Measurements from ENCODE around the gene RTP3. TPM values are rescaled to one million over a fixed set of nuclear protein-coding genes. Genes with fewer than 3 reads are reported as not detected.

RTP3 gene
- total and polyA plus RNA-seq, 2 experiments from 2014 or later, result 0.16 TPM; not detected in 1

DNA sequence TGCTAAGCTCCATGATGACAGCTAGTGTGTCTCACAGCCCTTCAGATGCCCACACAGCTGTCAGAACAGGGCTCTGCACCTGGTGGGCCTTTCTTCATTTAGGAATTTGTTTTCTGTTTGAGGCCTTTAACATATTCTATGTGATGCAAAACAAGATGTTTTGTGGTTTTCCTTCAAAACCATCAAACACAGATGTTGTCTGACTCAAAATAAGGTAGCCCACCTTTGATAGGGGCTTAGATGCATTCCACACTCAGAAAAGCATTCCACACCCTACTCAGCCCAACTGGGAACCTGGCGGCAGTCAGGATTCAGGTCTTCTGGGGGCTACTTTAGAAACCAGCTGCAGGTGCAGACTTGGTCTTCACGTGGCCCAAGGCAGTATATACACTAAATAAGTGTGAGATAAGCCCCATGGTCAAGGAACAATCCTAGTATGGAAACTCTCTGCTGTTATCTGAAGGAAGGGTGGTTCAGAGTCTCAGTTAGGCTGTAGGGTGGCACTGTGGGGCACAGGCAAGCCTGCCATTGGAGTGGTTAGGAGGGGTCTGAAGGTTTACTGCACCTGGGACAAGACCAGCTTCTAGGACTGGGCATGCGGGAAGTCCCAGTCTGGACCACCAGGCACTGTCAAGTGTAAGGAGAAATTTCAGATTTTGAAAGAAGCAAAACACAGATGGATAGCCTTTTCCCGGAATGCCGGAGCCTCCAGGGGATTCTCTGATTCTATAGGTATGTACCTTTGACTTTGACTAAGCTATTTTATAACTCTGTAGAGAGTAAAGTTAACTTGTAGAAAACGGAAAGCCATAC, 48.2 kb downstream of the RTP3 start:
- peak overlapping the region; percentile 85; the same call in 1 of the 2 replicates for H3K27ac Mint-ChIP-seq

More for the DNA sequence above, 48.2 kb downstream of the RTP3 start:
- Histone ChIP-seq H3K9me2 (ENCODE audit: insufficient read depth) (peaks cover 4% of the 10 kb centered on the region; the same call in 1 of the 2 replicates), H3K4me1 (ENCODE audit: insufficient read depth) (peaks cover 32% of the 10 kb centered on the region), H3K4me2 (peak overlapping the region; percentile 15), H4K20me1 (replicated peaks; ENCODE audit: insufficient read depth) (no peaks in the 10 kb centered on the region), H3K36me3 (ENCODE audit: insufficient read depth) (peaks cover 10% of the 10 kb centered on the region), H3K4me3 (peak overlapping the region; percentile 27; the same call in 1 of the 2 replicates), H2AFZ (no peak overlapping the region), H3K27ac (ENCODE audit: low read depth) (peak overlapping the region; percentile 97), H3K27me3 (ENCODE audit: insufficient read depth) (no peaks in the 10 kb centered on the region), H3F3A (replicated peaks; ENCODE audit: low read depth) (peaks cover 6% of the 10 kb centered on the region; the same call in 1 of the 2 replicates), H3K79me2 (replicated peaks; ENCODE audit: insufficient read depth) (peaks cover 5% of the 10 kb centered on the region; the same call in 1 of the 2 replicates)
- ATAC-seq (peak; percentile 78), DNase-seq (ENCODE audit: low spot score) (peak; percentile 85)
- peaks cover 29% of the 10 kb centered on the region for H3K27me3 Mint-ChIP-seq (ENCODE audit: insufficient read depth, low read depth, poor library complexity)
- TF ChIP-seq, protein P1, sequence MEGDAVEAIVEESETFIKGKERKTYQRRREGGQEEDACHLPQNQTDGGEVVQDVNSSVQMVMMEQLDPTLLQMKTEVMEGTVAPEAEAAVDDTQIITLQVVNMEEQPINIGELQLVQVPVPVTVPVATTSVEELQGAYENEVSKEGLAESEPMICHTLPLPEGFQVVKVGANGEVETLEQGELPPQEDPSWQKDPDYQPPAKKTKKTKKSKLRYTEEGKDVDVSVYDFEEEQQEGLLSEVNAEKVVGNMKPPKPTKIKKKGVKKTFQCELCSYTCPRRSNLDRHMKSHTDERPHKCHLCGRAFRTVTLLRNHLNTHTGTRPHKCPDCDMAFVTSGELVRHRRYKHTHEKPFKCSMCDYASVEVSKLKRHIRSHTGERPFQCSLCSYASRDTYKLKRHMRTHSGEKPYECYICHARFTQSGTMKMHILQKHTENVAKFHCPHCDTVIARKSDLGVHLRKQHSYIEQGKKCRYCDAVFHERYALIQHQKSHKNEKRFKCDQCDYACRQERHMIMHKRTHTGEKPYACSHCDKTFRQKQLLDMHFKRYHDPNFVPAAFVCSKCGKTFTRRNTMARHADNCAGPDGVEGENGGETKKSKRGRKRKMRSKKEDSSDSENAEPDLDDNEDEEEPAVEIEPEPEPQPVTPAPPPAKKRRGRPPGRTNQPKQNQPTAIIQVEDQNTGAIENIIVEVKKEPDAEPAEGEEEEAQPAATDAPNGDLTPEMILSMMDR (conservative IDR thresholded peaks at IDR 0.05; ENCODE audit: low read depth in 2 of 2), result no peak
- TF ChIP-seq STAT1 (IDR thresholded peaks at IDR 0.05; ENCODE audit: unreplicated experiment), result no peak
- TF ChIP-seq ZNF331 (CRISPR knock-in tag; IDR thresholded peaks at IDR 0.05; ENCODE audit: low read depth), result no peak
- TF ChIP-seq JUNB (IDR thresholded peaks at IDR 0.05; ENCODE audit: unreplicated experiment), result no peak
- TF ChIP-seq EZH2 (IDR thresholded peaks at IDR 0.05; ENCODE audit: low read depth, unreplicated experiment), result no peak
- no peak for TF ChIP-seq EZH2phosphoT487 (IDR thresholded peaks at IDR 0.05; ENCODE audit: unreplicated experiment)
- TF ChIP-seq, protein P2, sequence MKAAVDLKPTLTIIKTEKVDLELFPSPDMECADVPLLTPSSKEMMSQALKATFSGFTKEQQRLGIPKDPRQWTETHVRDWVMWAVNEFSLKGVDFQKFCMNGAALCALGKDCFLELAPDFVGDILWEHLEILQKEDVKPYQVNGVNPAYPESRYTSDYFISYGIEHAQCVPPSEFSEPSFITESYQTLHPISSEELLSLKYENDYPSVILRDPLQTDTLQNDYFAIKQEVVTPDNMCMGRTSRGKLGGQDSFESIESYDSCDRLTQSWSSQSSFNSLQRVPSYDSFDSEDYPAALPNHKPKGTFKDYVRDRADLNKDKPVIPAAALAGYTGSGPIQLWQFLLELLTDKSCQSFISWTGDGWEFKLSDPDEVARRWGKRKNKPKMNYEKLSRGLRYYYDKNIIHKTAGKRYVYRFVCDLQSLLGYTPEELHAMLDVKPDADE (IDR thresholded peaks at IDR 0.05), result no peak
- TF ChIP-seq NANOG (IDR thresholded peaks at IDR 0.05; ENCODE audit: borderline replicate concordance), result peak; percentile 91
- TF ChIP-seq POLR2AphosphoS5 (IDR thresholded peaks at IDR 0.05; ENCODE audit: low read depth), result peak; percentile 65
- TF ChIP-seq, protein P3, sequence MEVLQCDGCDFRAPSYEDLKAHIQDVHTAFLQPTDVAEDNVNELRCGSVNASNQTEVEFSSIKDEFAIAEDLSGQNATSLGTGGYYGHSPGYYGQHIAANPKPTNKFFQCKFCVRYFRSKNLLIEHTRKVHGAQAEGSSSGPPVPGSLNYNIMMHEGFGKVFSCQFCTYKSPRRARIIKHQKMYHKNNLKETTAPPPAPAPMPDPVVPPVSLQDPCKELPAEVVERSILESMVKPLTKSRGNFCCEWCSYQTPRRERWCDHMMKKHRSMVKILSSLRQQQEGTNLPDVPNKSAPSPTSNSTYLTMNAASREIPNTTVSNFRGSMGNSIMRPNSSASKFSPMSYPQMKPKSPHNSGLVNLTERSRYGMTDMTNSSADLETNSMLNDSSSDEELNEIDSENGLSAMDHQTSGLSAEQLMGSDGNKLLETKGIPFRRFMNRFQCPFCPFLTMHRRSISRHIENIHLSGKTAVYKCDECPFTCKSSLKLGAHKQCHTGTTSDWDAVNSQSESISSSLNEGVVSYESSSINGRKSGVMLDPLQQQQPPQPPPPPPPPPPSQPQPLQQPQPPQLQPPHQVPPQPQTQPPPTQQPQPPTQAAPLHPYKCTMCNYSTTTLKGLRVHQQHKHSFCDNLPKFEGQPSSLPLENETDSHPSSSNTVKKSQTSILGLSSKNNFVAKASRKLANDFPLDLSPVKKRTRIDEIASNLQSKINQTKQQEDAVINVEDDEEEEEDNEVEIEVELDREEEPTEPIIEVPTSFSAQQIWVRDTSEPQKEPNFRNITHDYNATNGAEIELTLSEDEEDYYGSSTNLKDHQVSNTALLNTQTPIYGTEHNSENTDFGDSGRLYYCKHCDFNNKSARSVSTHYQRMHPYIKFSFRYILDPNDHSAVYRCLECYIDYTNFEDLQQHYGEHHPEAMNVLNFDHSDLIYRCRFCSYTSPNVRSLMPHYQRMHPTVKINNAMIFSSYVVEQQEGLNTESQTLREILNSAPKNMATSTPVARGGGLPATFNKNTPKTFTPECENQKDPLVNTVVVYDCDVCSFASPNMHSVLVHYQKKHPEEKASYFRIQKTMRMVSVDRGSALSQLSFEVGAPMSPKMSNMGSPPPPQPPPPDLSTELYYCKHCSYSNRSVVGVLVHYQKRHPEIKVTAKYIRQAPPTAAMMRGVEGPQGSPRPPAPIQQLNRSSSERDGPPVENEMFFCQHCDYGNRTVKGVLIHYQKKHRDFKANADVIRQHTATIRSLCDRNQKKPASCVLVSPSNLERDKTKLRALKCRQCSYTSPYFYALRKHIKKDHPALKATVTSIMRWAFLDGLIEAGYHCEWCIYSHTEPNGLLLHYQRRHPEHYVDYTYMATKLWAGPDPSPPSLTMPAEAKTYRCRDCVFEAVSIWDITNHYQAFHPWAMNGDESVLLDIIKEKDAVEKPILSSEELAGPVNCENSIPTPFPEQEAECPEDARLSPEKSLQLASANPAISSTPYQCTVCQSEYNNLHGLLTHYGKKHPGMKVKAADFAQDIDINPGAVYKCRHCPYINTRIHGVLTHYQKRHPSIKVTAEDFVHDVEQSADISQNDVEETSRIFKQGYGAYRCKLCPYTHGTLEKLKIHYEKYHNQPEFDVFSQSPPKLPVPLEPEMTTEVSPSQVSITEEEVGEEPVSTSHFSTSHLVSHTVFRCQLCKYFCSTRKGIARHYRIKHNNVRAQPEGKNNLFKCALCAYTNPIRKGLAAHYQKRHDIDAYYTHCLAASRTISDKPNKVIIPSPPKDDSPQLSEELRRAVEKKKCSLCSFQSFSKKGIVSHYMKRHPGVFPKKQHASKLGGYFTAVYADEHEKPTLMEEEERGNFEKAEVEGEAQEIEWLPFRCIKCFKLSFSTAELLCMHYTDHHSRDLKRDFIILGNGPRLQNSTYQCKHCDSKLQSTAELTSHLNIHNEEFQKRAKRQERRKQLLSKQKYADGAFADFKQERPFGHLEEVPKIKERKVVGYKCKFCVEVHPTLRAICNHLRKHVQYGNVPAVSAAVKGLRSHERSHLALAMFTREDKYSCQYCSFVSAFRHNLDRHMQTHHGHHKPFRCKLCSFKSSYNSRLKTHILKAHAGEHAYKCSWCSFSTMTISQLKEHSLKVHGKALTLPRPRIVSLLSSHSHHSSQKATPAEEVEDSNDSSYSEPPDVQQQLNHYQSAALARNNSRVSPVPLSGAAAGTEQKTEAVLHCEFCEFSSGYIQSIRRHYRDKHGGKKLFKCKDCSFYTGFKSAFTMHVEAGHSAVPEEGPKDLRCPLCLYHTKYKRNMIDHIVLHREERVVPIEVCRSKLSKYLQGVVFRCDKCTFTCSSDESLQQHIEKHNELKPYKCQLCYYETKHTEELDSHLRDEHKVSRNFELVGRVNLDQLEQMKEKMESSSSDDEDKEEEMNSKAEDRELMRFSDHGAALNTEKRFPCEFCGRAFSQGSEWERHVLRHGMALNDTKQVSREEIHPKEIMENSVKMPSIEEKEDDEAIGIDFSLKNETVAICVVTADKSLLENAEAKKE (CRISPR knock-in tag; IDR thresholded peaks at IDR 0.05), result peak; percentile 72; the same call in 1 of the 2 replicates
- peaks cover 33% of the 10 kb centered on the region for H3K9me3 Mint-ChIP-seq
- H3K4me3 Mint-ChIP-seq, result peak overlapping the region; percentile 19; the same call in 1 of the 3 replicates
- H3K36me3 Mint-ChIP-seq (ENCODE audit: low read depth), result peaks cover 38% of the 10 kb centered on the region
- H3K4me1 Mint-ChIP-seq, result peaks cover 47% of the 10 kb centered on the region

Measured in GM23338 (cell line).